Measurements from ENCODE around the gene FKBP5. TPM values are rescaled to one million over a fixed set of nuclear protein-coding genes. Genes with fewer than 3 reads are reported as not detected.

The FKBP5 gene
- total and polyA plus RNA-seq, 2 of the 4 experiments (the other 2 are of a cell fraction), result 6.8 to 7.0 TPM

- no peaks in the 10 kb centered on the region for H3K27me3 ChIP-seq (ENCODE audit: control insufficient read depth, insufficient read depth, low read length)
- intact Hi-C loops (cut with micrococcal nuclease) (loop anchor here (5.0 kb wide), 1 partner anchor 66 kb away; no protein-coding TSS in a partner anchor), dilution Hi-C loops (cut with HindIII; ENCODE audit: low sequenced_read_pairs, unreplicated experiment) (no loop called here), in situ Hi-C loops (cut with MboI; ENCODE audit: low sequenced_read_pairs) (no loop called here)
- H3K36me3 ChIP-seq (ENCODE audit: control insufficient read depth, insufficient read depth, low read length), result no peaks in the 10 kb centered on the region
- H3K79me1 ChIP-seq (ENCODE audit: low read depth in 1 of 2, low read length in 2 of 2), result peaks cover 7 to 34% of the 10 kb centered on the region in 2 experiments
- H2BK20ac ChIP-seq (ENCODE audit: low read depth, low read length), result peak overlapping the region; percentile 94
- H2BK120ac ChIP-seq (ENCODE audit: low read depth, low read length), result peak overlapping the region; percentile 98
- H4K91ac ChIP-seq (ENCODE audit: insufficient read depth, low read depth, low read length), result peak overlapping the region; percentile 97
- BruUV-seq (replicated peaks), result no TSS peak
- DNase-seq (no peak), ATAC-seq (ENCODE audit: low read depth) (no peak)
- peak overlapping the region; percentile 100 for H3K23ac ChIP-seq (ENCODE audit: low read depth, low read length)
- H3K14ac ChIP-seq (replicated peaks; ENCODE audit: low read depth, low read length), result peak overlapping the region; percentile 100
- H2AK9ac ChIP-seq (replicated peaks; ENCODE audit: low read depth, low read length, poor library complexity), result peak overlapping the region; percentile 98
- H3K4me1 ChIP-seq (ENCODE audit: control insufficient read depth, insufficient read depth, low read length), result peaks cover 14% of the 10 kb centered on the region
- peak overlapping the region; percentile 75 for H3K9ac ChIP-seq (ENCODE audit: low read depth, low read length)
- H2AFZ ChIP-seq (replicated peaks; ENCODE audit: low read length, poor library complexity), result peak overlapping the region; percentile 96
- H2BK5ac ChIP-seq (ENCODE audit: low read depth, low read length, poor library complexity, severe bottlenecking), result peak overlapping the region; percentile 96
- H3K18ac ChIP-seq (ENCODE audit: low read depth, low read length), result peak overlapping the region; percentile 94
- TF ChIP-seq NFE2L2 (IDR thresholded peaks at IDR 0.05; ENCODE audit: low read depth, low read length), result no peak
- TF ChIP-seq CHD1 (IDR thresholded peaks at IDR 0.05; ENCODE audit: low read depth, low read length), result no peak
- no peak for TF ChIP-seq CEBPB (IDR thresholded peaks at IDR 0.05; ENCODE audit: low read depth, low read length)
- no peak for TF ChIP-seq RCOR1 (IDR thresholded peaks at IDR 0.05; ENCODE audit: insufficient replicate concordance, low read length)
- TF ChIP-seq BHLHE40 (IDR thresholded peaks at IDR 0.05; ENCODE audit: low read depth, low read length), result no peak
- no peak for TF ChIP-seq MXI1 (IDR thresholded peaks at IDR 0.05; ENCODE audit: borderline replicate concordance, low read depth, low read length)
- peak overlapping the region; percentile 97 for H2AK5ac ChIP-seq (ENCODE audit: low read depth, low read length)
- H4K20me1 ChIP-seq (ENCODE audit: insufficient read depth, low read length), result no peaks in the 10 kb centered on the region
- H3K56ac ChIP-seq (ENCODE audit: extremely low read depth, insufficient read depth, low read length), result peak overlapping the region; percentile 64; the same call in 1 of the 2 replicates
- ChIA-PET POLR2A (ENCODE audit: unreplicated experiment) (no interaction called here), CTCF (interaction anchor here (0.6 kb wide), 1 partner anchor 45 kb away, joined by 3 read pairs; no protein-coding TSS in a partner anchor)
- peak overlapping the region; percentile 92 for H3K27ac ChIP-seq (ENCODE audit: insufficient read depth, low read length)
- H3K9me1 ChIP-seq (ENCODE audit: insufficient read depth, low read length), result peaks cover 4% of the 10 kb centered on the region
- H3K4me3 ChIP-seq (ENCODE audit: insufficient read depth, low read depth, low read length), result no peak overlapping the region
- peak overlapping the region; percentile 100 for H4K5ac ChIP-seq (ENCODE audit: low read depth, low read length)
- H3K9me3 ChIP-seq (ENCODE audit: control insufficient read depth, insufficient read depth, low read length), result no peaks in the 10 kb centered on the region
- H3K4ac ChIP-seq (ENCODE audit: low read depth, low read length), result peak overlapping the region; percentile 98
- peak overlapping the region; percentile 99 for H2BK15ac ChIP-seq (ENCODE audit: low read depth, low read length)
- WGBS, 2 experiments (ENCODE audit: extremely low coverage in 2 of 2, insufficient read length in 1 of 2), result no CpG with 5 or more reads among the region's 2 CpGs
- peak overlapping the region; percentile 74 for H3K4me2 ChIP-seq (ENCODE audit: low read depth, low read length)
- peak overlapping the region; percentile 70 to 98; a peak in 3 of 4 replicates for H4K8ac ChIP-seq (ENCODE audit: low read depth in 2 of 2, low read length in 2 of 2)
These were observed 20.6 kb downstream of the FKBP5 start for GRCh38 chr6:35668096-35668495.
